AG04450 (cell line): ENCODE results near the gene GALM. TPM values are rescaled to one million over a fixed set of nuclear protein-coding genes. Genes with fewer than 3 reads are reported as not detected.
"Not testable (repeated sequence)": the region's sequence is repeated elsewhere in the genome, so short reads cannot be mapped to it uniquely, and the experiment has no call there.

Source experiments
- CTCF ChIA-PET: fragments of 300-600, 350-600 bp; formaldehyde crosslinking; extraction: SDS; loops from one replicate; lab custom pipeline; 2022; ENCODE audit warnings: antibody characterized with exemption, inconsistent platforms; lab: Charles Lee
- POLR2A ChIA-PET: fragments of 350-600 bp; formaldehyde crosslinking; extraction: SDS; loops from one replicate; lab custom pipeline; 2021; ENCODE audit warnings: antibody characterized with exemption, inconsistent platforms; lab: Yijun Ruan, JAX
- DNase-seq: peaks from one replicate; pipeline ENCODE4 v3.0.0-alpha.2; 2011; ENCODE audit warnings: low read depth, low spot score
- H3K27ac ChIP-seq: one replicate; pipeline ENCODE4 v1.5.1; 2012; ENCODE audit warnings: low read depth, low read length, control low read depth
- H3K27me3 ChIP-seq: one replicate; pipeline ENCODE4 v1.6.0; 2012; ENCODE audit warnings: low read length; ENCODE audit not compliant: control insufficient read depth, insufficient read depth
- H3K4me3 ChIP-seq: 2 replicates; pipeline ENCODE4 v1.5.1; 2011; ENCODE audit warnings: mild to moderate bottlenecking, low read depth, low read length, control low read depth
- H3K9me3 ChIP-seq: 2 replicates; pipeline ENCODE4 v1.5.1; 2012; ENCODE audit warnings: low read length; ENCODE audit not compliant: control insufficient read depth, insufficient read depth
- polyA plus RNA-seq: library from polyadenylated mRNA; depleted of rRNA; stranded (reverse); fragments of >200 nt; gene quantifications from 2 replicates; pipeline ENCODE4 v1.2.3, GENCODE V29; 2011
- TF ChIP-seq, protein P1 (sequence below): IDR thresholded peaks from 2 replicates; pipeline ENCODE4 v1.5.1; 2011; ENCODE audit warnings: low read depth, low read length, control low read depth, inconsistent platforms

GALM gene
- polyA plus RNA-seq, 1 experiment: 19.0 TPM

DNA sequence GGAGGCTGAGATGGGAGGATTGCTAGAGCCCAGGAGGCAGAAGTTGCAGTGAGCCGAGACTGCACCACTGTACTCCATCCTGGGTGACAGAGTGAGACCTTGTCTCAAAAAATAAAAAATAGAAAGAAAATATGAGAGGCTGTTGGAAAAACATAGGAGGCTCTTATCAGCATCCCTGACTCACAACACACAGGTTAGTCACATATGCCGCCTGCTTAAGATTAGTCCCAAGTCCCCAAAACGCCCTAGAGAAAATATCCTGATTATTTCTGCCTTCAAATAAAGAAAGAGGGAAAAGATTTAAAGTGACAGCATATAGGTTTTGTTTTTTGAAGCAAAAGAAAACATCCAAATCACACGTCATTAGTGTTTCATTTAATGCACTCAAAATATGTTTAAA, 29.8 kb upstream of the GALM start:
- no peaks in the 10 kb centered on the region for H3K9me3 ChIP-seq
- TF ChIP-seq, protein P1, sequence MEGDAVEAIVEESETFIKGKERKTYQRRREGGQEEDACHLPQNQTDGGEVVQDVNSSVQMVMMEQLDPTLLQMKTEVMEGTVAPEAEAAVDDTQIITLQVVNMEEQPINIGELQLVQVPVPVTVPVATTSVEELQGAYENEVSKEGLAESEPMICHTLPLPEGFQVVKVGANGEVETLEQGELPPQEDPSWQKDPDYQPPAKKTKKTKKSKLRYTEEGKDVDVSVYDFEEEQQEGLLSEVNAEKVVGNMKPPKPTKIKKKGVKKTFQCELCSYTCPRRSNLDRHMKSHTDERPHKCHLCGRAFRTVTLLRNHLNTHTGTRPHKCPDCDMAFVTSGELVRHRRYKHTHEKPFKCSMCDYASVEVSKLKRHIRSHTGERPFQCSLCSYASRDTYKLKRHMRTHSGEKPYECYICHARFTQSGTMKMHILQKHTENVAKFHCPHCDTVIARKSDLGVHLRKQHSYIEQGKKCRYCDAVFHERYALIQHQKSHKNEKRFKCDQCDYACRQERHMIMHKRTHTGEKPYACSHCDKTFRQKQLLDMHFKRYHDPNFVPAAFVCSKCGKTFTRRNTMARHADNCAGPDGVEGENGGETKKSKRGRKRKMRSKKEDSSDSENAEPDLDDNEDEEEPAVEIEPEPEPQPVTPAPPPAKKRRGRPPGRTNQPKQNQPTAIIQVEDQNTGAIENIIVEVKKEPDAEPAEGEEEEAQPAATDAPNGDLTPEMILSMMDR: no peak
- DNase-seq: no peak
- POLR2A ChIA-PET: no interaction called here
- H3K4me3 ChIP-seq: no peak overlapping the region
- CTCF ChIA-PET: no interaction called here
- H3K27ac ChIP-seq: no peak overlapping the region
- peaks cover 5% of the 10 kb centered on the region for H3K27me3 ChIP-seq

DNA sequence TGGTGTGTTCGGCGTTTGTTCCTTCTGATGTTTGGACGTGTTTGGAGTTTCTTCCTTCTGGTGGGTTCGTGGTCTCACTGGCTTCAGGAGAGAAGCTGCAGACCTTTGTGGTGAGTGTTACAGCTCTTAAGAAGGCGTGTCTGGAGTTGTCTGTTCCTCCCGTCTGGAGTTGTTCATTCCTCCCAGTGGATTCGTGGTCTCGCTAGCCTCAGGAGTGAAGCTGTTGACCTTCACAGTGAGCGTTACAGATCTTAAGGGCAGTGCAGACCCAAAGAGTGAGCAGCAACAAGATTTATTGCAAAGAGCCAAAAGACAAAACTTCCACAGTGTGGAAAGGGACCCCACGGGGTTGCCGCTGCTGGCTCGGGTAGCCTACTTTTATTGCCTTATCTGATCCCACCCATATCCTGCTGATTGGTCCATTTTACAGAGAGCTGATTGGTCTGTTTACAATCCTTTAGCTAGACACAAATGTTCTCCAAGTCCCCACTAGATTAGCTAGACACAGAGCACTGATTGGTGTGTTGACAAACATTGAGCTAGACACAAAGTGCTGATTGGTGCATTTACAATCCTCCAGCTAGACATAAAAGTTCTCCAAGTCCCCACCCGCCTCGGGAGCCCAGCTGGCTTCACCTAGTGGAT, 23.4 kb upstream of the GALM start:
- H3K27me3 ChIP-seq, CTCF ChIA-PET, POLR2A ChIA-PET, H3K27ac ChIP-seq, DNase-seq, H3K4me3 ChIP-seq, H3K9me3 ChIP-seq: not testable (repeated sequence)

DNA sequence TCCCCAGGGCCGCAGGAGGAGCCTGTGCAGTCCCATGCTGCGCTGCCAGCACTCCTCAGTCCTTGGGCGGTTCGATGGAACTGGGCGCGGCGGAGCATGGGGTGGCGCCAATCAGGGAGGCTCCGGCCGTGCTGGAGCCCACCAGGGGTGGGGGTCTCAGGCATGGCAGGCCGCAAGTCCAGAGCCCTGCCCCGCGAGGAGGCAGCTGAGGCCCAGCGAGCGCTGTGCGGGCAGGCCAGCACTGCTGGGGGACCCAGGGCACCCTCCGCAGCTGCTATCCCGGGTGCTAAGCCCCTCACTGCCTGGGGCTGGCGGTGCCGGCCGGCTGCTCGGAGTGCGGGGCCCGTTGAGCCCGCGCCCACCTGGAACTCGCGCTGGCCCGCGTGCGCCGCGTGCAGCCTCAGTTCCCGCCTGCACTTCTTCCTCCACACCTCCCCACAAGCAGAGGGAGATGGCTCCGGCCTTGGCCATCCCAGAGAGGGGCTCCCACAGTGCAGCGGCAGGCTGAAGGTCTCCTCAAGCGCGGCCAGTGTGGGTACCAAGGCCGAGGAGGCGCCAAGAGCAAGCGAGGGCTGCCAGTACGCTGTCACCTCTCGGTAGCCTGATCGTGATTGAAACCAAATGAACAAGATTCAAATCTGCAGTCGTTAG, 22.8 kb upstream of the GALM start:
- ChIA-PET POLR2A (no interaction called here), CTCF (interaction anchor here (0.7 kb wide), 1 partner anchor 81 kb away, joined by 3 read pairs; no protein-coding TSS in a partner anchor)
- no peak for DNase-seq
- H3K27me3 ChIP-seq: peaks cover under 1% of the 10 kb centered on the region
- H3K4me3 ChIP-seq: no peak overlapping the region
- TF ChIP-seq, protein P1: no peak
- peaks cover 8% of the 10 kb centered on the region for H3K9me3 ChIP-seq
- no peak overlapping the region for H3K27ac ChIP-seq

DNA sequence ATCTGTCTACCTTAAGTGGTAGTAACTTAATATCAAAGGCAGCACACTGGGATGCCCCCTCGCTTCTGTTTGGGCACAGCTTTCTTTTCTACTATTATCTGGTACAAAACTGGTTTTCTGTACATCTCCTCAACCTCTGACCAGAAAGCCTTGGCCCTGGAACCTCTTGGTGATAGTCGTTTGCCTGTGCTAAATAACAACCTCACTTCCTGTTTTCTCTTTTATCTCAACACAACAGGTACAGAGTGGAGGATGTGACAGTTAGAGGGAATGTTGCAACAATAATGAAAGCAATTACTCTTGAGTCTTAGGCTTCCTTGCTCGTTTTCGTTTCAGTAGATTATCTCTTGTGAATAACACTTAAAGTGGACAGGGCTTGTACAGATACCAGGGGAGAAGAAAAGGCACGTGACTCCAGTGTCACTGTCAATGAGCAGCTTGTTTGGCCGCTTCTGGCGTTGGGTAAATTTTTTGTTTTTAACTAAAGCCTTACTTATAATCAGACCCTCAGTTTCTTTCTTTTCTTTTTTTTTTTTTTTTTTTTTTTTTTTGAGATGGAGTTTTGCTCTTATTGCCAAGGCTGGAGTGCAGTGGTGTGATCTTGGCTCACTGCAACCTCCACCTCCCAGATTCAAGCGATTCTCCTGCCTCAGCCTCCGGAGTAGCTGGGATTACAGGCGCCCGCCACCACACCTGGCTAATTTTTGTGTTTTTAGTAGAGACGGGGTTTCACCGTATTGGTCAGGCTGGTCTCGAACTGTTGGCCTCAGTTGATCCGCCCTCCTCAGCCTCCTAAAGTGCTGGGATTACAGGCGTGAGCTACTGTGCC, 22.0 kb upstream of the GALM start:
- not testable (repeated sequence) for H3K27ac ChIP-seq, H3K4me3 ChIP-seq, DNase-seq, H3K27me3 ChIP-seq
- peaks cover 11% of the 10 kb centered on the region for H3K9me3 ChIP-seq
- CTCF ChIA-PET: interaction anchor here (0.6 to 0.7 kb wide), 2 partner anchors 75 to 81 kb away, joined by 3 to 5 read pairs; no protein-coding TSS in a partner anchor
- POLR2A ChIA-PET: interaction anchor here (0.6 kb wide), 1 partner anchor 9 kb away, joined by 4 read pairs; no protein-coding TSS in a partner anchor

DNA sequence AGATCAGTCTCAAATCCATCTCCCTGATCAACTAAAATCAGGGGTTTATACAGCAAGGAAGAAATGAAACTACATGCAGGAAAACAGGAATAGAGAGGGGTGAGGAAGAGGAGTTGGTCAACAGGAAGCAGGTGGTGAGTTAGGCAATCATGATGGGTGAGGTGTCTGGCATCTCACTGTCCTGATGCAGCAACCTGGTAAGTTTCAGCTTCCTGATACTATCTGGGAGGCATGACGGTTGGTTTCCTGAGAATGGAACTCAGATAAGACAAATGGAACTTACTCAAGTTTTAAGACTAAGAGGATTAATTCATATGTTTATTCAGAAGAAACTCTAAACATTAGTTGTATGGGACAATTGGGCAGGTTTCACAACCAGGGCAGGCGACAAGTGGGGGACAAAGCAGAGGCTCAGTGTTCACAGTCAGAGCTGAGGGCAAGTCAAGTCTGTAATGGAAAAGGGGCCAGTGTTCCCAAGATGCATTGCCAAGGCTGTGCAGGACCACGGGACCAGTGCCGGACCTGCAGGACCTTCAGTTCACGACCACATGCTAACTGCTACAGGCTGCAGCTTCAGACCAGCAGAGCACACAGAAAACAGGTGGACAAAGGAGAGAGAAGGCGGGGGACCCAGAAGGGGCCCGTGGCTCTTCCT, 17.7 kb upstream of the GALM start:
- Histone ChIP-seq H3K9me3 (peaks cover 5% of the 10 kb centered on the region), H3K4me3 (no peak overlapping the region), H3K27me3 (no peaks in the 10 kb centered on the region), H3K27ac (no peak overlapping the region)
- no peak for DNase-seq
- ChIA-PET CTCF (no interaction called here), POLR2A (no interaction called here)
- TF ChIP-seq, protein P1: no peak
